GM23338 (cell line): Measurements from ENCODE around the gene TPBG. TPM values are rescaled to one million over a fixed set of nuclear protein-coding genes. Genes with fewer than 3 reads are reported as not detected.

Experiments used
- ATAC-seq: fragments of 200-7000 bp; cut with Tn5 transposase; 3 replicates; pipeline ENCODE4 v1.9.1; 2020
- DNase-seq: peaks from one replicate; pipeline ENCODE4 v3.0.0-alpha.2; 2015; ENCODE audit warnings: low spot score
- H2AFZ ChIP-seq: fragments of 200-600 bp; sonication (generic); 2 replicates; pipeline ENCODE4 v1.8.0; 2016; ENCODE audit warnings: antibody characterized with exemption, mild to moderate bottlenecking, moderate library complexity
- H3F3A ChIP-seq: fragments of 200-600 bp; sonication (generic); replicated peaks from 2 replicates; pipeline ENCODE4 v1.8.0; 2017; ENCODE audit warnings: antibody characterized with exemption, mixed run types, low read depth
- H3K27ac ChIP-seq: fragments of 200-600 bp; sonication (generic); 2 replicates; pipeline ENCODE4 v1.6.1; 2016; ENCODE audit warnings: low read depth
- H3K27me3 ChIP-seq: fragments of 200-600 bp; sonication (generic); 2 replicates; pipeline ENCODE4 v1.8.0; 2016; ENCODE audit warnings: mild to moderate bottlenecking, mixed run types, moderate library complexity; ENCODE audit not compliant: insufficient read depth
- H3K36me3 ChIP-seq: fragments of 200-600 bp; sonication (generic); 2 replicates; pipeline ENCODE4 v1.8.0; 2016; ENCODE audit warnings: mild to moderate bottlenecking; ENCODE audit not compliant: insufficient read depth
- H3K4me1 ChIP-seq: fragments of 200-600 bp; sonication (generic); 2 replicates; pipeline ENCODE4 v1.8.0; 2016; ENCODE audit warnings: mild to moderate bottlenecking, moderate library complexity; ENCODE audit not compliant: insufficient read depth
- H3K4me2 ChIP-seq: fragments of 200-600 bp; sonication (generic); 2 replicates; pipeline ENCODE4 v1.7.1; 2017; ENCODE audit warnings: mixed run types
- H3K4me3 ChIP-seq: fragments of 200-600 bp; sonication (generic); 2 replicates; pipeline ENCODE4 v1.6.1; 2016; ENCODE audit warnings: mixed run types
- H3K79me2 ChIP-seq: fragments of 200-600 bp; sonication (generic); replicated peaks from 2 replicates; pipeline ENCODE4 v1.8.0; 2017; ENCODE audit warnings: mild to moderate bottlenecking; ENCODE audit not compliant: insufficient read depth
- H3K9me2 ChIP-seq: fragments of 200-600 bp; sonication (generic); 2 replicates; pipeline ENCODE4 v1.8.0; 2017; ENCODE audit not compliant: insufficient read depth
- H4K20me1 ChIP-seq: fragments of 200-600 bp; sonication (generic); replicated peaks from 2 replicates; pipeline ENCODE4 v1.8.0; 2017; ENCODE audit warnings: mild to moderate bottlenecking; ENCODE audit not compliant: insufficient read depth
- H3K27ac Mint-ChIP-seq: 2 replicates; pipeline ENCODE4 v1.8.0; 2020; ENCODE audit warnings: inconsistent platforms, mild to moderate bottlenecking, moderate library complexity, mixed read lengths
- H3K27me3 Mint-ChIP-seq: 3 replicates; pipeline ENCODE4 v1.8.0; 2022; ENCODE audit warnings: low read depth, mild to moderate bottlenecking, moderate library complexity, mixed read lengths, inconsistent platforms; ENCODE audit not compliant: insufficient read depth, poor library complexity
- H3K36me3 Mint-ChIP-seq: 3 replicates; pipeline ENCODE4 v1.8.0; 2021; ENCODE audit warnings: low read depth, mild to moderate bottlenecking, inconsistent platforms, moderate library complexity, mixed read lengths
- H3K4me1 Mint-ChIP-seq: 3 replicates; pipeline ENCODE4 v1.8.0; 2020; ENCODE audit warnings: mild to moderate bottlenecking, inconsistent platforms, mixed read lengths
- H3K4me3 Mint-ChIP-seq: 3 replicates; pipeline ENCODE4 v1.8.0; 2021; ENCODE audit warnings: moderate library complexity, mild to moderate bottlenecking, inconsistent platforms, mixed read lengths
- H3K9me3 Mint-ChIP-seq: 3 replicates; pipeline ENCODE4 v1.8.0; 2020; ENCODE audit warnings: moderate library complexity, mild to moderate bottlenecking, inconsistent platforms, mixed read lengths
- EZH2 ChIP-seq: fragments of 200-600 bp; sonication (generic); IDR thresholded peaks from one replicate; pipeline ENCODE4 v1.8.0; 2017; ENCODE audit warnings: antibody characterized with exemption, mild to moderate bottlenecking, low read depth; ENCODE audit not compliant: unreplicated experiment
- EZH2phosphoT487 ChIP-seq: fragments of 200-600 bp; sonication (generic); IDR thresholded peaks from one replicate; pipeline ENCODE4 v1.8.1; 2018; ENCODE audit warnings: antibody characterized with exemption; ENCODE audit not compliant: unreplicated experiment
- JUNB ChIP-seq: IDR thresholded peaks from one replicate; pipeline ENCODE4 v1.6.1; 2016; ENCODE audit warnings: antibody characterized with exemption; ENCODE audit not compliant: unreplicated experiment
- NANOG ChIP-seq: IDR thresholded peaks from 2 replicates; pipeline ENCODE4 v1.6.1; 2016; ENCODE audit warnings: antibody characterized with exemption, borderline replicate concordance
- POLR2AphosphoS5 ChIP-seq: IDR thresholded peaks from 2 replicates; pipeline ENCODE4 v1.6.1; 2016; ENCODE audit warnings: antibody characterized with exemption, low read depth
- ZNF114 ChIP-seq: fragments of 250-450 bp; sonication (Bioruptor Pico); IDR thresholded peaks from 2 replicates; pipeline ENCODE4 v1.5.0; 2020; ENCODE audit warnings: mild to moderate bottlenecking, moderate library complexity
- ZNF331 ChIP-seq: fragments of 250-450 bp; sonication (Bioruptor Pico); IDR thresholded peaks from 2 replicates; pipeline ENCODE4 v1.5.0; 2020; ENCODE audit warnings: low read depth, mild to moderate bottlenecking, moderate library complexity
- polyA plus RNA-seq: library from polyadenylated mRNA; unstranded; fragments of >200 nt; fragmentation: Nextera tagmentation; extraction: Ambion mirVana; gene quantifications from 2 replicates; pipeline ENCODE4 v1.2.1, GENCODE V29; 2016
- total RNA-seq: library from RNA; depleted of rRNA; stranded (reverse); fragments of >200 nt; shearing (Covaris generic); gene quantifications from 2 replicates; pipeline ENCODE4 v1.2.3, GENCODE V29; 2014
- TF ChIP-seq, protein P1 (sequence below): IDR thresholded peaks from one replicate; pipeline ENCODE4 v1.6.1; 2018; ENCODE audit warnings: antibody characterized with exemption; ENCODE audit not compliant: unreplicated experiment
- TF ChIP-seq, protein P2 (sequence below), 2 experiments: fragments of 200-600 bp in 1 of 2; sonication (generic) in 1 of 2; conservative IDR thresholded peaks; 2 replicates each; pipeline versions ENCODE4 v1.5.1 to v1.6.1; 2016 to 2017; ENCODE audit warnings: antibody characterized with exemption in 2 of 2, low read depth in 2 of 2, mild to moderate bottlenecking in 2 of 2, moderate library complexity in 1 of 2

TPBG gene
- total and polyA plus RNA-seq, 2 experiments from 2014 or later, result 22.1 to 33.0 TPM

DNA sequence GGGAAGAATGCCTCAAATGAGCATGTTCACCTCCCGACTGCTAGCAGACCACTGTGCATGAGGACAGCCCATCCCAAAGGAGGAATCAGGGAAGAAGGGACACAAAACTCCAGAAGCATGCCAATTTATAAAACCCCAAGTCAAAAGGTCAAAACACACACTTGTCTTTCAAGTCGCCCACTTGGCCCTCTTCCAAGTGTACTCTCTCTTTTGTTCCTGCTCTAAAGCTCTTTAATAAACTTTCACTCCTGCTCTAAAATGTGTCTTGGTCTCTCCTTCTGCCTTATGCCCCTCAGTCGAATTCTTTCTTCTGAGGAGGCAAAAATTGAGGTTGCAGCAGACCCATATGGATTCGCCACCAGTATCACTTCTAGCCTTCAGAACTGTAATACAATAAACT, 33.9 kb upstream of the TPBG start (continued):
- TF ChIP-seq POLR2AphosphoS5, result no peak
- TF ChIP-seq NANOG, result no peak
- no peak for TF ChIP-seq ZNF114 (CRISPR knock-in tag)

DNA sequence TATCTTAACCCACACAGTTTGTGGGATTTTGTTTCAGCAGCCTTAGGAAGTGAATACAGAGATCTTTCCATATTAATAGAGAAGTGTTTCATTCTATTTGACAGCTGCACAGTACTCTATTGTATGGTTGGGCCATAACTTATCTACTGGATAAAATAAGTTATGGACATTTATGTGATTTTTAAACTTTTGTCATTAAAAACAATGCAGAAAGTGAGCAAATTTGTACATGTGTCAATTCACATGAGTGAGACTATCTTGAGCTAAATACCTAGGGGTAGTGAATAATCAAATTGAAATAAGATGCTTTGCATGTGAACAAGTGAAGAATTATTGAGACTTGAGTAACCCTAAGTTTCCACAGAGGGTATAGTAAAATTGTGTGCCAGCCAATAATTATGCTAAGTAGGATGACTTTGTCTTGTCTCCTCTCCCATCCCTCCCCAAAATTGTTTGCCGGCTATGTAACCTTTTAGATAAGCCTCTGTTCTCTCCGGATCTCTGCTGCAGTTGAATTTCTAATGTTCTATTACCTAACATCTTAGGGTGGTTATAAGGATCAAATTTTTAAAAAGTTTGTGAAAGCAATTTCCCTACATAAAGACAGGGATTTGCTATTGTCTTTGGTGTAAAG, 33.3 kb upstream of the TPBG start:
- Mint-ChIP-seq H3K4me3 (no peak overlapping the region), H3K9me3 (no peaks in the 10 kb centered on the region), H3K36me3 (no peaks in the 10 kb centered on the region; the same call in 2 of the 3 replicates), H3K27me3 (no peaks in the 10 kb centered on the region), H3K4me1 (peaks cover 4% of the 10 kb centered on the region), H3K27ac (no peak overlapping the region)
- Histone ChIP-seq H3K4me2 (no peak overlapping the region), H3K4me3 (no peak overlapping the region), H3K79me2 (no peaks in the 10 kb centered on the region), H3F3A (no peaks in the 10 kb centered on the region), H4K20me1 (no peaks in the 10 kb centered on the region), H3K9me2 (no peaks in the 10 kb centered on the region), H3K36me3 (no peaks in the 10 kb centered on the region), H3K27me3 (no peaks in the 10 kb centered on the region), H3K27ac (no peak overlapping the region), H3K4me1 (no peaks in the 10 kb centered on the region), H2AFZ (no peak overlapping the region)
- TF ChIP-seq, protein P1, sequence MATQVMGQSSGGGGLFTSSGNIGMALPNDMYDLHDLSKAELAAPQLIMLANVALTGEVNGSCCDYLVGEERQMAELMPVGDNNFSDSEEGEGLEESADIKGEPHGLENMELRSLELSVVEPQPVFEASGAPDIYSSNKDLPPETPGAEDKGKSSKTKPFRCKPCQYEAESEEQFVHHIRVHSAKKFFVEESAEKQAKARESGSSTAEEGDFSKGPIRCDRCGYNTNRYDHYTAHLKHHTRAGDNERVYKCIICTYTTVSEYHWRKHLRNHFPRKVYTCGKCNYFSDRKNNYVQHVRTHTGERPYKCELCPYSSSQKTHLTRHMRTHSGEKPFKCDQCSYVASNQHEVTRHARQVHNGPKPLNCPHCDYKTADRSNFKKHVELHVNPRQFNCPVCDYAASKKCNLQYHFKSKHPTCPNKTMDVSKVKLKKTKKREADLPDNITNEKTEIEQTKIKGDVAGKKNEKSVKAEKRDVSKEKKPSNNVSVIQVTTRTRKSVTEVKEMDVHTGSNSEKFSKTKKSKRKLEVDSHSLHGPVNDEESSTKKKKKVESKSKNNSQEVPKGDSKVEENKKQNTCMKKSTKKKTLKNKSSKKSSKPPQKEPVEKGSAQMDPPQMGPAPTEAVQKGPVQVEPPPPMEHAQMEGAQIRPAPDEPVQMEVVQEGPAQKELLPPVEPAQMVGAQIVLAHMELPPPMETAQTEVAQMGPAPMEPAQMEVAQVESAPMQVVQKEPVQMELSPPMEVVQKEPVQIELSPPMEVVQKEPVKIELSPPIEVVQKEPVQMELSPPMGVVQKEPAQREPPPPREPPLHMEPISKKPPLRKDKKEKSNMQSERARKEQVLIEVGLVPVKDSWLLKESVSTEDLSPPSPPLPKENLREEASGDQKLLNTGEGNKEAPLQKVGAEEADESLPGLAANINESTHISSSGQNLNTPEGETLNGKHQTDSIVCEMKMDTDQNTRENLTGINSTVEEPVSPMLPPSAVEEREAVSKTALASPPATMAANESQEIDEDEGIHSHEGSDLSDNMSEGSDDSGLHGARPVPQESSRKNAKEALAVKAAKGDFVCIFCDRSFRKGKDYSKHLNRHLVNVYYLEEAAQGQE, result no peak
- TF ChIP-seq JUNB (no peak), EZH2phosphoT487 (no peak), EZH2 (no peak)
- ATAC-seq (no peak), DNase-seq (no peak)

DNA sequence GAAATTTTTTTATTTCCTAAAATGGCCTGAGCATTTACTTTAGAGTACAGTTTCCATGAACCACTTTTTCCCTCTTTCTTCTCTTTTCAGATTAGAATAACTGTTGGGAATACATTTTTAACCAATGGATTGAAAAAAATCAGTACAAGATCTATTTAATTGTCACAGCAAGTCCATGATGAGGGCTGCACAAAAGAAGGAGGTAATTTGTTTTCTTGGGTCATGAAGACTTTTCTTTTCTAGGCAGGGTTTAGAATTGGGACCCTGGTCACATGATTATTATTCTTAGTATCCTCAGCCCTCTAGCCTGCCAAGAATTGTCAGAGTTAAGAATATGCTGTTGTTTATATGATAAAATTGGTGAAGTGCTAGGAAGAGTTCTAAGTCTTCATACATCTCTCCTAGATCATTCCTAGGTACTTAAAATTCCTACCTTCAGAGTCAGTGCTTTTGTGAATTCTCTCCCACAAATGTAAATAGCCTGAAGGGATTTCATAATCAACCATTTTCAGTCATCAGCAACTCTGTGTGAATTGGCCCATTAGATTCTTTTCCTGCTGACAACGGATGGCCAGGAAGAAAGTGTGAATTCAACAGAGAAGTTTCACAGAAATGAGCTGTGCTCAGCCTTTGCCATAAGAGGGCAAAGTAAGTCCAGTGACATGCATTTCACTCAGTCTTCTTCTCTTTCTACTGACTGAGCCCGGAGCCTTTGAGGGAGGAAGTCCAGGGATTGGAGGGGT, 32.4 kb upstream of the TPBG start:
- H4K20me1 ChIP-seq, result no peaks in the 10 kb centered on the region
- TF ChIP-seq, protein P2, sequence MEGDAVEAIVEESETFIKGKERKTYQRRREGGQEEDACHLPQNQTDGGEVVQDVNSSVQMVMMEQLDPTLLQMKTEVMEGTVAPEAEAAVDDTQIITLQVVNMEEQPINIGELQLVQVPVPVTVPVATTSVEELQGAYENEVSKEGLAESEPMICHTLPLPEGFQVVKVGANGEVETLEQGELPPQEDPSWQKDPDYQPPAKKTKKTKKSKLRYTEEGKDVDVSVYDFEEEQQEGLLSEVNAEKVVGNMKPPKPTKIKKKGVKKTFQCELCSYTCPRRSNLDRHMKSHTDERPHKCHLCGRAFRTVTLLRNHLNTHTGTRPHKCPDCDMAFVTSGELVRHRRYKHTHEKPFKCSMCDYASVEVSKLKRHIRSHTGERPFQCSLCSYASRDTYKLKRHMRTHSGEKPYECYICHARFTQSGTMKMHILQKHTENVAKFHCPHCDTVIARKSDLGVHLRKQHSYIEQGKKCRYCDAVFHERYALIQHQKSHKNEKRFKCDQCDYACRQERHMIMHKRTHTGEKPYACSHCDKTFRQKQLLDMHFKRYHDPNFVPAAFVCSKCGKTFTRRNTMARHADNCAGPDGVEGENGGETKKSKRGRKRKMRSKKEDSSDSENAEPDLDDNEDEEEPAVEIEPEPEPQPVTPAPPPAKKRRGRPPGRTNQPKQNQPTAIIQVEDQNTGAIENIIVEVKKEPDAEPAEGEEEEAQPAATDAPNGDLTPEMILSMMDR (conservative IDR thresholded peaks at IDR 0.05; ENCODE audit: low read depth in 2 of 2), result peak; percentile 13 to 62; a peak in 3 of 4 replicates
- TF ChIP-seq ZNF331 (CRISPR knock-in tag), result no peak
- H3F3A ChIP-seq, result no peaks in the 10 kb centered on the region
- H3K4me3 ChIP-seq, result no peak overlapping the region
- H3K36me3 Mint-ChIP-seq, result no peaks in the 10 kb centered on the region; the same call in 2 of the 3 replicates
- no peak overlapping the region for H3K27ac Mint-ChIP-seq
- no peaks in the 10 kb centered on the region for H3K9me3 Mint-ChIP-seq
- no peaks in the 10 kb centered on the region for H3K27me3 ChIP-seq
- H2AFZ ChIP-seq, result peak overlapping the region; percentile 7
- ATAC-seq (peak; percentile 78), DNase-seq (peak; percentile 40)
- H3K4me1 Mint-ChIP-seq, result peaks cover 4% of the 10 kb centered on the region
- no peak overlapping the region for H3K4me2 ChIP-seq
- H3K27ac ChIP-seq, result no peak overlapping the region
- H3K4me1 ChIP-seq, result no peaks in the 10 kb centered on the region
- H3K4me3 Mint-ChIP-seq, result no peak overlapping the region
- no peaks in the 10 kb centered on the region for H3K27me3 Mint-ChIP-seq
- H3K79me2 ChIP-seq, result no peaks in the 10 kb centered on the region
- no peaks in the 10 kb centered on the region for H3K9me2 ChIP-seq
- H3K36me3 ChIP-seq, result no peaks in the 10 kb centered on the region
